ENCODE data around the gene OCA2.

Gene OCA2

GRCh38 chr15:27808182-27808581 lies 290.9 kb downstream of the OCA2 start:
- no peak for DNase-seq (ENCODE audit: low spot score)

- no peak for DNase-seq (ENCODE audit: low spot score)
Measured at GRCh38 chr15:27807335-27807734, 291.8 kb downstream of the OCA2 start.

GRCh38 chr15:27806396-27806795 lies 292.7 kb downstream of the OCA2 start:
- no peak for DNase-seq (ENCODE audit: low spot score)

- no peak for DNase-seq (ENCODE audit: low spot score)
Measured at GRCh38 chr15:27805261-27806220, 293.6 kb downstream of the OCA2 start.

- DNase-seq (ENCODE audit: low spot score), result no peak
Measured at GRCh38 chr15:27804569-27805260, 294.4 kb downstream of the OCA2 start.

GRCh38 chr15:27798807-27799206 lies 300.3 kb downstream of the OCA2 start:
- no peak for DNase-seq (ENCODE audit: low spot score)

- no peak for DNase-seq (ENCODE audit: low spot score)
Measured at GRCh38 chr15:27797765-27798164, 301.4 kb downstream of the OCA2 start.

GRCh38 chr15:27796405-27797320 lies 302.5 kb downstream of the OCA2 start:
- no peak for DNase-seq (ENCODE audit: low spot score)

- no peak for DNase-seq (ENCODE audit: low spot score)
Measured at GRCh38 chr15:27792756-27793264, 306.3 kb downstream of the OCA2 start.

GRCh38 chr15:27790270-27790669 lies 308.8 kb downstream of the OCA2 start:
- no peak for DNase-seq (ENCODE audit: low spot score)

GRCh38 chr15:27787931-27788330 lies 311.2 kb downstream of the OCA2 start:
- no peak for DNase-seq (ENCODE audit: low spot score)

- DNase-seq (ENCODE audit: low spot score), result no peak
Measured at GRCh38 chr15:27784107-27784506, 315.0 kb downstream of the OCA2 start.

GRCh38 chr15:27783678-27784077 lies 315.4 kb downstream of the OCA2 start:
- DNase-seq (ENCODE audit: low spot score), result no peak

GRCh38 chr15:27782125-27782524 lies 317.0 kb downstream of the OCA2 start:
- no peak for DNase-seq (ENCODE audit: low spot score)

GRCh38 chr15:27776501-27776900 lies 322.6 kb downstream of the OCA2 start:
- DNase-seq (ENCODE audit: low spot score), result no peak

- no peak for DNase-seq (ENCODE audit: low spot score)
Measured at GRCh38 chr15:27774638-27775037, 324.5 kb downstream of the OCA2 start.

GRCh38 chr15:27774191-27774590 lies 324.9 kb downstream of the OCA2 start:
- no peak for DNase-seq (ENCODE audit: low spot score)

- no peak for DNase-seq (ENCODE audit: low spot score)
Measured at GRCh38 chr15:27771892-27772291, 327.2 kb downstream of the OCA2 start.

GRCh38 chr15:27770769-27771554 lies 328.2 kb downstream of the OCA2 start:
- no peak for DNase-seq (ENCODE audit: low spot score)

- DNase-seq (ENCODE audit: low spot score), result no peak
Measured at GRCh38 chr15:27770086-27770607, 329.0 kb downstream of the OCA2 start.

- DNase-seq (ENCODE audit: low spot score), result no peak
Measured at GRCh38 chr15:27769652-27770051, 329.5 kb downstream of the OCA2 start.

Data from hematopoietic multipotent progenitor cell treated with erythropoietin and hydrocortisone succinate and interleukin-3 and kit ligand, for 17 days (in vitro differentiated cells).